Glomerular endothelial cell (primary cell): Measurements from ENCODE around the gene HAND2. TPM values are rescaled to one million over a fixed set of nuclear protein-coding genes. Genes with fewer than 3 reads are reported as not detected.

Source experiments
- DNase-seq: peaks from one replicate; pipeline ENCODE4 v3.0.0-alpha.2; 2011; ENCODE audit warnings: low read depth, low spot score; ENCODE audit errors: extremely low read depth
- total RNA-seq: library from RNA; depleted of rRNA; stranded (reverse); fragments of >200 nt; gene quantifications from 2 replicates; pipeline ENCODE4 v1.2.3, GENCODE V29; 2015

Gene HAND2
- total RNA-seq, 1 donor from 2014 or later = not detected

DNA sequence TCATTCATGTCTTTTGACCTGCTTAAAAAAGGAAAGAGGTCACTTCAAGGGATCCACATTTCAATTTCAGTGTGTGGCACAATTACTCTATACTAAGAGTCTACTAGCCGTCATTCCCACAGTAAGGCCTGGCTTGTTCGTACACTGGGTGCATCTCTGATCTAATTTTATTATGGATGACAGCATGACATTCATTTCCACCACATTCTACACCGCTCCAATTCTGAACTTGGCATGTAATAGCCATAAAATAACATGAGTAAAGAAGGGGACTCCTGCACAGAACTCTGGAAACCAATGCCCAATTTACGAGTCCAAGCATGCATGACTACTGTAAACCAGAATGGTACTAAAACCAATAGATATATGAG lies 51.1 kb downstream of the HAND2 start:
- DNase-seq = no peak

- no peak for DNase-seq
Measured at GRCh38 chr4:173478201-173478912, 51.7 kb downstream of the HAND2 start.

- DNase-seq = no peak
Measured at GRCh38 chr4:173477016-173477415, 53.0 kb downstream of the HAND2 start.

Other genes starting within 250 kb of the HAND2 start
- 21.7 and 40.7 TPM in 2 replicates for gene HMGB2, start 195.9 kb downstream of the HAND2 start, total RNA-seq
- 12.7 and 17.2 TPM in 2 replicates for gene SAP30, start 159.3 kb downstream of the HAND2 start, total RNA-seq
- not detected in 2 replicates for gene SCRG1, start 131.1 kb downstream of the HAND2 start, total RNA-seq